ENCODE data around the gene HARBI1. TPM values are rescaled to one million over a fixed set of nuclear protein-coding genes. Genes with fewer than 3 reads are reported as not detected.

HARBI1 gene
- total RNA-seq, 1 donor from 2014 or later, result 1.5 TPM

DNA sequence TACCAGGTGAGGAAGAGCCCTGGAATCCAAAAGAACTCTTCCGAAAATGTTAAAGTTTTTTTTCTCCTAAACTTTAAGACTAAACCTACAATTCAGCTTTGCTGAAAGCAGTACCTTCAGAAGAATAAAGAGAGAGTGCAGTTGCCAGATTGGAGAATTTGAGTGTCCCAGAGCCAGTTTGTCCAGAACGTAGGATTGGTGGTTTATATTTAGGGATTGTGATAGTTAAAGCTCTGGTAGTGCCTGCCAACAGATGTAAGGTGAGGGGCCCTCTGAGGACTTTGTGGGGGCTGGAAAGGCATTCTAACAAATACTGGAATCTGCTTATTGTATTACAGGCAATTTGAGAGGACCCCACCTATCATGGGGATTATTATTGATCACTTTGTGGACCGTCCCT lies 40.2 kb upstream of the HARBI1 start:
- DNase-seq (ENCODE audit: extremely low spot score in 2 of 2), result no peak
- peaks cover 0 to 84% of the 10 kb centered on the region in 2 donors for H3K36me3 ChIP-seq
- no peaks in the 10 kb centered on the region for H3K27me3 ChIP-seq
- H3K9me3 ChIP-seq, result no peaks in the 10 kb centered on the region
- H3K4me1 ChIP-seq, result no peaks in the 10 kb centered on the region
- intact Hi-C loops (cut with DNase I), result no loop called here
- peak overlapping the region; percentile 66 for H3K27ac ChIP-seq
- H3K4me3 ChIP-seq, result no peak overlapping the region
- no peak for TF ChIP-seq POLR2AphosphoS5 (IDR thresholded peaks at IDR 0.05; ENCODE audit: insufficient read depth in 1 of 2, low read depth in 1 of 2)
- TF ChIP-seq, protein P1, sequence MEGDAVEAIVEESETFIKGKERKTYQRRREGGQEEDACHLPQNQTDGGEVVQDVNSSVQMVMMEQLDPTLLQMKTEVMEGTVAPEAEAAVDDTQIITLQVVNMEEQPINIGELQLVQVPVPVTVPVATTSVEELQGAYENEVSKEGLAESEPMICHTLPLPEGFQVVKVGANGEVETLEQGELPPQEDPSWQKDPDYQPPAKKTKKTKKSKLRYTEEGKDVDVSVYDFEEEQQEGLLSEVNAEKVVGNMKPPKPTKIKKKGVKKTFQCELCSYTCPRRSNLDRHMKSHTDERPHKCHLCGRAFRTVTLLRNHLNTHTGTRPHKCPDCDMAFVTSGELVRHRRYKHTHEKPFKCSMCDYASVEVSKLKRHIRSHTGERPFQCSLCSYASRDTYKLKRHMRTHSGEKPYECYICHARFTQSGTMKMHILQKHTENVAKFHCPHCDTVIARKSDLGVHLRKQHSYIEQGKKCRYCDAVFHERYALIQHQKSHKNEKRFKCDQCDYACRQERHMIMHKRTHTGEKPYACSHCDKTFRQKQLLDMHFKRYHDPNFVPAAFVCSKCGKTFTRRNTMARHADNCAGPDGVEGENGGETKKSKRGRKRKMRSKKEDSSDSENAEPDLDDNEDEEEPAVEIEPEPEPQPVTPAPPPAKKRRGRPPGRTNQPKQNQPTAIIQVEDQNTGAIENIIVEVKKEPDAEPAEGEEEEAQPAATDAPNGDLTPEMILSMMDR (IDR thresholded peaks at IDR 0.05), result no peak
- TF ChIP-seq POLR2A (IDR thresholded peaks at IDR 0.05), result no peak

DNA sequence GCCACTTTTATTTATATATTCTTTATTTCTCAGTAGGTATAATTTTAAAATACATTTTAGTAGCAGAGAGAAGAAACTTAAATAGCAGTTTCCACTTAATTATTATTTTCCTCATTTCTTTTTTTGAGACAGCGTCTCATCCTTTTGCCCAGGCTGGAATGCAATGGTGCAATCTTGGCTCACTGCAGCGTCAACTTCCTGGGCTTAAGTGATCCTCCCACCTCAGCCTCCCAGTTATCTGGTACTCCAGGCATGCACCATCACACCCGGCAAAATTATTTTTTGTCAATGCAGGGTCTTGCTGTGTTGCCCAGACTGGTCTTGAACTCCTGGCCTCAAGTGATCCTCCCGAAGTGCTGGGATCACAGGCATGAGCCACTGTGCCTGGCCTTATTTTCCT lies 38.6 kb upstream of the HARBI1 start:
- H3K4me3 ChIP-seq, result no peak overlapping the region
- H3K27ac ChIP-seq, result no peak overlapping the region
- intact Hi-C loops (cut with DNase I), result no loop called here
- no peaks in the 10 kb centered on the region for H3K27me3 ChIP-seq
- DNase-seq (ENCODE audit: extremely low spot score in 2 of 2), result no peak
- no peaks in the 10 kb centered on the region for H3K9me3 ChIP-seq
- H3K4me1 ChIP-seq, result no peaks in the 10 kb centered on the region
- H3K36me3 ChIP-seq, result peaks cover 0 to 89% of the 10 kb centered on the region in 2 donors
- TF ChIP-seq POLR2AphosphoS5 (IDR thresholded peaks at IDR 0.05; ENCODE audit: insufficient read depth in 1 of 2, low read depth in 1 of 2), result no peak
- no peak for TF ChIP-seq POLR2A (IDR thresholded peaks at IDR 0.05)
- TF ChIP-seq, protein P1 (IDR thresholded peaks at IDR 0.05), result no peak

DNA sequence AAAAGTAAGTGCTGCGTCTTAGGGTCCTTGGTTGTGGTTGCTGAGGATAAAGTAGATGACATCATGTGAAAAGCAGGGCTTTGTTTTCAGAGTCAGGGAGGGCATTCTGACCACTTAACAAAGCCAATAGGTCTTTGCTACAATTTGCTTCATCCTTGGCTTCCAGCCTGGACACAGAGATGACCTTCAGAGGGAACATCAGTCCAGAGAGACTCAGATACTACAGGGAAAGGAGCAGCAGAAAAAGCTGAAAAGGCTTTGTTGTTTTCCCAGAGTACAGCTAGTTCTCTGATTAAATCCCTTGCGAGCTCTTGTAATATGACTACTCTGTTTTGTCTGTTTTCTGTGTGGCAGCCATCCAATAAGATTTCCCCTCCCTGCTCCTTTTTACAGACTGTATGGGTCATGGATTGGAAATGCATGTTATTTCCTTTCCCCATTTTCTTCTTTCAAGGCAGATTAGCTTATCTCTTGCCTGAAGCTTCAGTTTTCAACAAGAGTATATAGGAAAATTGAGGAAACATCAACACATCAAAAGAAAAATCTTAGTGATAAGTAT lies 32.2 kb upstream of the HARBI1 start:
- Histone ChIP-seq H3K4me1 (peaks cover 28% of the 10 kb centered on the region), H3K27me3 (no peaks in the 10 kb centered on the region), H3K4me3 (no peak overlapping the region), H3K36me3 (peaks cover 0 to 71% of the 10 kb centered on the region in 2 donors), H3K9me3 (no peaks in the 10 kb centered on the region), H3K27ac (peak overlapping the region; percentile 82)
- TF ChIP-seq POLR2AphosphoS5 (IDR thresholded peaks at IDR 0.05; ENCODE audit: insufficient read depth in 1 of 2, low read depth in 1 of 2) (peak; percentile 25 to 91), POLR2A (IDR thresholded peaks at IDR 0.05) (no peak)
- TF ChIP-seq, protein P1 (IDR thresholded peaks at IDR 0.05), result no peak
- peak in 1 of 2 donors; percentile 92 for DNase-seq (ENCODE audit: extremely low spot score in 2 of 2)
- intact Hi-C loops (cut with DNase I), result no loop called here

DNA sequence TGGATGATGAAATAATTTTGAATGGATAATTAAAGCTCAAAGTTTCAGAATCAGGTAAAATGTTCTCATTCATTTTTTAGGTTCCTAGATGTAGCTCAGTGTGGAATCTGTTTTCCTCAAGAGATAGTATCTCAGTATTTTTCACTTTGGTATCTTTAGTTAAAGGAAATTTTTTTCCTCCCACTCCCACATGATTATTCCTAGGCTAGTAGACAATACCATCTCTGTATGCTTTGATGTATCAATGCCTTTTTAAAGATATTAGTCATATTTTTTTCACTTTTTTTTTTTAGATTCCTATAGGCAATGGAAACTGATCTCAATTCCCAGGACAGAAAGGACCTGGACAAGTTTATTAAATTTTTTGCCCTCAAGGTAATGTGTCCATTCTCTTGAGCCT lies 27.0 kb upstream of the HARBI1 start:
- intact Hi-C loops (cut with DNase I), result no loop called here

DNA sequence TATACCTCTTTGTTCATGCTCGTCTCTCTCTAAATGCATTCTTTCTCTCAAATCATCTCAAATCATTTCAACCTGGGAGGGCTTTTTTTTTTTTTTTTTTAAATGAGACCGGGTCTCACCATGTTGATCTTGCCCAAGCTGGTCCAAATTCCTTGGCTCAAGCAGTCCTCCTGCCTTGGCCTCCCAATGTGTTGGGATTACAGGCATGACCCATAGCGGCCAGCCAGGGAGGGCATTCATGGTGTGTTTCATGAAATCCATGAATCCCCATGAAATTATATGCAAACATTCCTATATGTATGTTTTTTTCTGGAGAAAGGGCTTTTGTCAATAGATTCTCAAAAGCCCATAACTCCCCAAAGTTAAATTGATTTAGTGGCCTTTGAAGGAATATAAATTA lies 26.5 kb upstream of the HARBI1 start:
- no peaks in the 10 kb centered on the region for H3K27me3 ChIP-seq
- H3K27ac ChIP-seq, result no peak overlapping the region
- TF ChIP-seq POLR2A (IDR thresholded peaks at IDR 0.05) (no peak), POLR2AphosphoS5 (IDR thresholded peaks at IDR 0.05; ENCODE audit: insufficient read depth in 1 of 2, low read depth in 1 of 2) (no peak)
- TF ChIP-seq, protein P1 (IDR thresholded peaks at IDR 0.05), result no peak
- peaks cover 0 to 35% of the 10 kb centered on the region in 2 donors for H3K36me3 ChIP-seq
- peaks cover 11% of the 10 kb centered on the region for H3K4me1 ChIP-seq
- H3K9me3 ChIP-seq, result no peaks in the 10 kb centered on the region
- intact Hi-C loops (cut with DNase I), result no loop called here
- H3K4me3 ChIP-seq, result no peak overlapping the region
- no peak for DNase-seq (ENCODE audit: extremely low spot score in 2 of 2)

More for the DNA sequence above, 27.0 kb upstream of the HARBI1 start:
- no peak for DNase-seq (ENCODE audit: extremely low spot score in 2 of 2)
- H3K36me3 ChIP-seq, result peaks cover 0 to 35% of the 10 kb centered on the region in 2 donors
- H3K4me3 ChIP-seq, result no peak overlapping the region
- peaks cover 16% of the 10 kb centered on the region for H3K4me1 ChIP-seq
- H3K27me3 ChIP-seq, result no peaks in the 10 kb centered on the region
- no peaks in the 10 kb centered on the region for H3K9me3 ChIP-seq
- TF ChIP-seq POLR2A (IDR thresholded peaks at IDR 0.05), result no peak
- no peak for TF ChIP-seq POLR2AphosphoS5 (IDR thresholded peaks at IDR 0.05; ENCODE audit: insufficient read depth in 1 of 2, low read depth in 1 of 2)
- TF ChIP-seq, protein P1 (IDR thresholded peaks at IDR 0.05), result no peak
- H3K27ac ChIP-seq, result no peak overlapping the region

Data from vagina (tissue), 2 donors.